ENCODE results near the gene TRMU.

DNA sequence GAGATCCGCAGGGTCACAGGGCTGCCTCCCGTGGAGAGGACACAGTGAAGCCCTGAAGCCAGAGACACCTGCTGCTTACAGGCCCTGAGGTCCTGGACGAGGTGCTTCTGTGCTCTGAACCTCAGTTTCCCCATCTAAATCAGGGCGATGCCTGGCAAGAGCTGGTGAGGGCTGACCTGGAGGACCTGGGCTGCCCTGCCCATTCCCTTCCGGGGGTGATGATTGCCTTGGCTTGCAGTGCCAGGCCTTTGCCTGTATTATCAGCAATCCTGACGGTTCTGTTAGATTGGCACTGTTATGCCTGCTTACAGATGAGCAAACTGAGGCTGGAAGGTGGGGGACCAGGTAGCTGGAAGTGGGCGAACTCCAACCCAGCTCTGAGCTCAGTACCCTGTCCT, 46.7 kb upstream of the TRMU start:
- no peak for TF ChIP-seq GATA2 (IDR thresholded peaks at IDR 0.05; ENCODE audit: low read depth, low read length)
- TF ChIP-seq GATA3 (IDR thresholded peaks at IDR 0.05; ENCODE audit: low read depth, low read length): no peak

Data from SH-SY5Y (cell line).